Prostate gland (tissue), 2 donors: ENCODE data around the gene HNRNPR. TPM values are rescaled to one million over a fixed set of nuclear protein-coding genes. Genes with fewer than 3 reads are reported as not detected.

Source experiments
- DNase-seq: peaks from one replicate; pipeline ENCODE4 v3.0.0-alpha.2; 2019; ENCODE audit warnings: low spot score
- H3K27ac ChIP-seq, 2 donors: fragments of 200-600 bp; sonication (generic); 2 replicates each; pipeline ENCODE4 v1.5.1; 2017 to 2019
- H3K27me3 ChIP-seq: fragments of 200-600 bp; sonication (generic); replicated peaks from 2 replicates; pipeline ENCODE4 v1.5.1; 2019; ENCODE audit not compliant: insufficient read depth
- H3K36me3 ChIP-seq, 2 donors: fragments of 200-600 bp; sonication (generic); 1 replicate in 1 of 2; 2 replicates in 1 of 2; pipeline versions ENCODE4 v1.5.1 to v1.8.1; 2017 to 2019
- H3K4me1 ChIP-seq: fragments of 200-600 bp; sonication (generic); replicated peaks from 2 replicates; pipeline ENCODE4 v1.5.1; 2019
- H3K4me3 ChIP-seq, 2 donors: fragments of 200-600 bp; sonication (generic); 2 replicates each; pipeline ENCODE4 v1.5.1; 2017 to 2019
- H3K9me3 ChIP-seq: fragments of 200-600 bp; sonication (generic); 2 replicates; pipeline ENCODE4 v1.5.1; 2017
- CTCF ChIP-seq, 4 experiments: fragments of 200-600 bp in 2 of 4; fragments of 450-650 bp in 2 of 4; sonication (generic) in 2 of 4; IDR thresholded peaks; 1 replicate in 3 of 4; 2 replicates in 1 of 4; pipeline ENCODE4 v1.5.1; 2016 to 2019; ENCODE audit warnings: antibody characterized with exemption in 4 of 4, mild to moderate bottlenecking in 2 of 4, moderate library complexity in 2 of 4
- POLR2A ChIP-seq: fragments of 450-650 bp; IDR thresholded peaks from one replicate; pipeline ENCODE4 v1.6.1; 2016; ENCODE audit warnings: antibody characterized with exemption, mild to moderate bottlenecking
- POLR2AphosphoS5 ChIP-seq: sonication (generic); formaldehyde crosslinking; IDR thresholded peaks from one replicate; pipeline ENCODE4 v1.6.1; 2017; ENCODE audit warnings: antibody characterized with exemption
- WGBS: methylation state at CpG from one replicate; pipeline ENCODE4 v1.1.5; 2018; 5-methylcytosine and 5-hydroxymethylcytosine counted together
- intact Hi-C: fragments of 100-400 bp; cut with DNase I; formaldehyde crosslinking; loops from one replicate; pipeline ENCODE4 v1.14.2; 2022
- total RNA-seq, 2 donors: library from RNA; depleted of rRNA; stranded (reverse); fragments of >200 nt; gene quantifications; one replicate each; pipeline ENCODE4 v1.1.0, GENCODE V29; 2016

HNRNPR gene
- total RNA-seq = 10 to 100 TPM; 85.8 to 88.1 TPM

GRCh38 chr1:23344111-23344986, at the start of gene HNRNPR:
Gene HNRNPR (minus strand): TSS chr1:23344284. CDS start chr1:23341008, 3,276 bp downstream.
- DNase-seq = peak; percentile 100
- Histone ChIP-seq H3K9me3 (no peaks in the 10 kb centered on the region), H3K36me3 (no peaks in the 10 kb centered on the region), H3K27me3 (no peaks in the 10 kb centered on the region), H3K4me1 (no peaks in the 10 kb centered on the region), H3K4me3 (peak within 1 kb of the TSS; percentile 95 to 98), H3K27ac (peak within 1 kb of the TSS; percentile 85 to 97)
- 1% methylated on average over 59 of the region's 87 CpGs for WGBS
- peak in 2 of 4 experiments; percentile 33 to 49 for TF ChIP-seq CTCF (IDR thresholded peaks at IDR 0.05)
- TF ChIP-seq POLR2A = peak; percentile 93
- peak; percentile 85 for TF ChIP-seq POLR2AphosphoS5
- intact Hi-C loops = loop anchor here (2.0 kb wide), 1 partner anchor 24 kb away; the partner anchor contains the start of gene ZNF436

- peak overlapping the region in 1 of 2 donors; percentile 66 for H3K27ac ChIP-seq
- WGBS = 96% methylated on average over 15 of the region's 15 CpGs
- H3K4me3 ChIP-seq = no peak overlapping the region
- H3K36me3 ChIP-seq = no peaks in the 10 kb centered on the region
- no peaks in the 10 kb centered on the region for H3K9me3 ChIP-seq
- TF ChIP-seq POLR2A (no peak), POLR2AphosphoS5 (no peak), CTCF (IDR thresholded peaks at IDR 0.05) (no peak)
- DNase-seq = no peak
- H3K27me3 ChIP-seq = no peaks in the 10 kb centered on the region
- peaks cover 3% of the 10 kb centered on the region for H3K4me1 ChIP-seq
- intact Hi-C loops = no loop called here
These were observed 49.6 kb upstream of the HNRNPR start for GRCh38 chr1:23393706-23394105.

- H3K9me3 ChIP-seq = no peaks in the 10 kb centered on the region
- no peaks in the 10 kb centered on the region for H3K36me3 ChIP-seq
- no peak for TF ChIP-seq POLR2AphosphoS5
- TF ChIP-seq CTCF (IDR thresholded peaks at IDR 0.05) = no peak
- no peak for TF ChIP-seq POLR2A
- peaks cover 3% of the 10 kb centered on the region for H3K4me1 ChIP-seq
- H3K4me3 ChIP-seq = no peak overlapping the region
- H3K27ac ChIP-seq = no peak overlapping the region
- H3K27me3 ChIP-seq = no peaks in the 10 kb centered on the region
- WGBS = 79% methylated on average over 2 of the region's 2 CpGs
- intact Hi-C loops = no loop called here
- no peak for DNase-seq
These were observed 48.2 kb upstream of the HNRNPR start for GRCh38 chr1:23392125-23392855.

GRCh38 chr1:23389837-23390321, 45.8 kb upstream of the HNRNPR start:
- Histone ChIP-seq H3K27me3 (no peaks in the 10 kb centered on the region), H3K9me3 (no peaks in the 10 kb centered on the region), H3K4me1 (no peaks in the 10 kb centered on the region), H3K36me3 (no peaks in the 10 kb centered on the region), H3K27ac (no peak overlapping the region), H3K4me3 (no peak overlapping the region)
- no peak for DNase-seq
- 81% methylated on average over 9 of the region's 9 CpGs for WGBS
- intact Hi-C loops = no loop called here
- no peak for TF ChIP-seq POLR2A

- Histone ChIP-seq H3K36me3 (no peaks in the 10 kb centered on the region), H3K4me1 (no peaks in the 10 kb centered on the region), H3K27ac (no peak overlapping the region), H3K27me3 (no peaks in the 10 kb centered on the region), H3K9me3 (no peaks in the 10 kb centered on the region), H3K4me3 (no peak overlapping the region)
- DNase-seq = no peak
- no peak for TF ChIP-seq POLR2A
- no peak for TF ChIP-seq CTCF (IDR thresholded peaks at IDR 0.05)
- no peak for TF ChIP-seq POLR2AphosphoS5
- intact Hi-C loops = no loop called here
- 71% methylated on average over 8 of the region's 8 CpGs for WGBS
These were observed 43.4 kb upstream of the HNRNPR start for GRCh38 chr1:23387494-23387893.
